ENCODE data around the gene DNAJA2. TPM values are rescaled to one million over a fixed set of nuclear protein-coding genes. Genes with fewer than 3 reads are reported as not detected.

The DNAJA2 gene
- total RNA-seq, 1 donor from 2014 or later, result 55.4 TPM

Other genes with a start within 250 kb of the DNAJA2 start
- 80.8 TPM for gene MYLK3, start 225.3 kb downstream of the DNAJA2 start, total RNA-seq
- gene C16orf87, start 142.5 kb downstream of the DNAJA2 start, total RNA-seq, result 30.9 TPM
- 80.7 TPM for gene GPT2, start 89.3 kb downstream of the DNAJA2 start, total RNA-seq
- 7.4 TPM for gene NETO2, start 170.3 kb upstream of the DNAJA2 start, total RNA-seq